Lower leg skin (tissue), 3 donors: Measurements from ENCODE around the gene CAMTA1.

Source experiments
- POLR2A ChIP-seq, 2 donors: fragments of 450-650 bp; IDR thresholded peaks; one replicate each; pipeline ENCODE4 v1.6.1; 2016 to 2017; ENCODE audit warnings: antibody characterized with exemption in 2 of 2, mild to moderate bottlenecking in 1 of 2, moderate library complexity in 1 of 2
- TF ChIP-seq, protein P1 (sequence below), 3 donors: fragments of 450-650 bp; IDR thresholded peaks; one replicate each; pipeline ENCODE4 v1.5.1; 2016; ENCODE audit warnings: antibody characterized with exemption in 3 of 3, mild to moderate bottlenecking in 3 of 3, moderate library complexity in 2 of 3

DNA sequence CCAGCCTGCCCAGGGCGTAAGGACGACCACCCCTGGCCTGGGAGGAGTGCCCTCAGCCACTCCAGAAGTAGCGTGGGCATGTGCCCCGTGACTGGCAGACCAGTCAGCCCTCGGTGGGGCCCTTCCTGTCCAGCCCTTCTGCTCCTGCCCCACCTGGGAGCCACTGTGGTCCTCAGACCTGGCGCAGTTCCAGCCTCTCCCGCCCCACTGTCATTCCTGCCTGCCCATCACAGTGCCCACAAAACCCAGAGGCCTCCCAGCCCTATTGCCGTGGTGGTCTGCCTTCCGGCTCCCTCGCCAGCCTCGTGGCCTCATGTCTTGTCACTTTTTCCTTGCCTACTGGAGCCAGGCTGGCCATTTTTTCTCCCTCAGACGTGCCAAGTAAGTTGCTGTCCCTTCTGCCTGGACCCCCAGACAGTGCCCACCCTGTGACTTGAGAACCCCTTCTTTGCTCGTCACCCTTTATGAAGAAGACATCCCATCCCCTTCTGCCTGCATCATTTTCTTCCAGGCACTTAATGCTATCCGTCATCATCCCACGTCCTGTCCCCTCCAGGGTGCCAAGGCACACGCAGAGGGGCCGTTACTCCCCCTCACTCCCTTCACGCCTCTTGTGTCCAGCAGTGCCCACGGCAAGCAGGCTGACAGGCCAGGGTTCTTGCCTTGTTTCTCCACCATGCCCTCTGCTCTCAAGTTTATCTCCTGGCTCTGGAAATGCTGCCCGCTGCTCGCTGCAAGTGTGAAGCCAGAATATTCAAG lies 122.6 kb downstream of the CAMTA1 start:
- TF ChIP-seq, protein P1, sequence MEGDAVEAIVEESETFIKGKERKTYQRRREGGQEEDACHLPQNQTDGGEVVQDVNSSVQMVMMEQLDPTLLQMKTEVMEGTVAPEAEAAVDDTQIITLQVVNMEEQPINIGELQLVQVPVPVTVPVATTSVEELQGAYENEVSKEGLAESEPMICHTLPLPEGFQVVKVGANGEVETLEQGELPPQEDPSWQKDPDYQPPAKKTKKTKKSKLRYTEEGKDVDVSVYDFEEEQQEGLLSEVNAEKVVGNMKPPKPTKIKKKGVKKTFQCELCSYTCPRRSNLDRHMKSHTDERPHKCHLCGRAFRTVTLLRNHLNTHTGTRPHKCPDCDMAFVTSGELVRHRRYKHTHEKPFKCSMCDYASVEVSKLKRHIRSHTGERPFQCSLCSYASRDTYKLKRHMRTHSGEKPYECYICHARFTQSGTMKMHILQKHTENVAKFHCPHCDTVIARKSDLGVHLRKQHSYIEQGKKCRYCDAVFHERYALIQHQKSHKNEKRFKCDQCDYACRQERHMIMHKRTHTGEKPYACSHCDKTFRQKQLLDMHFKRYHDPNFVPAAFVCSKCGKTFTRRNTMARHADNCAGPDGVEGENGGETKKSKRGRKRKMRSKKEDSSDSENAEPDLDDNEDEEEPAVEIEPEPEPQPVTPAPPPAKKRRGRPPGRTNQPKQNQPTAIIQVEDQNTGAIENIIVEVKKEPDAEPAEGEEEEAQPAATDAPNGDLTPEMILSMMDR (IDR thresholded peaks at IDR 0.05), result no peak
- TF ChIP-seq POLR2A (IDR thresholded peaks at IDR 0.05), result no peak
